Adrenal gland (tissue), 12 donors: Measurements from ENCODE around the gene DENND10. TPM values are rescaled to one million over a fixed set of nuclear protein-coding genes. Genes with fewer than 3 reads are reported as not detected.

Experiments
- DNase-seq, 7 donors: peaks; one replicate each; pipeline ENCODE4 v3.0.0-alpha.2; 2019 to 2020
- H3K27ac ChIP-seq, 5 donors: fragments of 200-600 bp; sonication (generic) in 4 of 5; 1 replicate in 3 of 5; 2 replicates in 2 of 5; pipeline versions ENCODE4 v1.5.1 to v1.8.0; 2016 to 2020; ENCODE audit warnings: mild to moderate bottlenecking in 1 of 5
- H3K27me3 ChIP-seq: fragments of 200-600 bp; 2 replicates; pipeline ENCODE4 v1.8.0; 2021
- H3K36me3 ChIP-seq, 2 donors: fragments of 200-600 bp; replicated peaks in 1 of 2; 1 replicate in 1 of 2; 2 replicates in 1 of 2; pipeline versions ENCODE4 v1.5.1 to v1.8.0; 2018 to 2022
- H3K4me1 ChIP-seq, 2 donors: fragments of 200-600 bp; replicated peaks in 1 of 2; 1 replicate in 1 of 2; 2 replicates in 1 of 2; pipeline versions ENCODE4 v1.5.1 to v1.8.0; 2018 to 2021
- H3K4me3 ChIP-seq, 4 donors: fragments of 200-600 bp; sonication (generic) in 3 of 4; one replicate each; pipeline ENCODE4 v1.5.1; 2016 to 2018
- H3K9me3 ChIP-seq, 3 donors: fragments of 200-600 bp; sonication (generic) in 1 of 3; replicated peaks in 1 of 3; 1 replicate in 2 of 3; 2 replicates in 1 of 3; pipeline versions ENCODE4 v1.5.1 to v1.8.0; 2016 to 2021
- CTCF ChIP-seq, 6 experiments: fragments of 450-650 bp in 4 of 6; fragments of 200-600 bp in 2 of 6; sonication (generic) in 1 of 6; IDR thresholded peaks; 1 replicate in 5 of 6; 2 replicates in 1 of 6; pipeline versions ENCODE4 v1.5.1 to v1.8.0; 2016 to 2021; ENCODE audit warnings: antibody characterized with exemption in 6 of 6, mild to moderate bottlenecking in 2 of 6, moderate library complexity in 1 of 6
- POLR2A ChIP-seq, 2 donors: fragments of 450-650 bp; IDR thresholded peaks; one replicate each; pipeline ENCODE4 v1.6.1; 2017; ENCODE audit warnings: antibody characterized with exemption in 2 of 2, mild to moderate bottlenecking in 2 of 2, moderate library complexity in 1 of 2
- WGBS, 4 donors: extraction: QIAGEN DNeasy Blood & Tissue Kit in 2 of 4; methylation state at CpG; one replicate each; pipeline versions ENCODE4 v1.1.5 to v1.1.7; 2013 to 2017; 5-methylcytosine and 5-hydroxymethylcytosine counted together
- intact Hi-C, 2 donors: fragments of 100-400 bp; cut with DNase I; formaldehyde crosslinking; loops; one replicate each; pipeline versions ENCODE4 v1.14.1 to v1.15.0; 2022 to 2023
- polyA plus RNA-seq, 3 donors: library from polyadenylated mRNA; stranded (reverse); fragments of 200-250 nt in 2 of 3; fragments of 350-450 nt in 1 of 3; fragmentation: Illumina TruSeq in 1 of 3; extraction: RNeasy Lipid Tissue Mini Kit (QIAGEN cat#74804) in 1 of 3; gene quantifications; one replicate each; pipeline ENCODE4 v1.2.3, GENCODE V29; 2013 to 2014
- total RNA-seq, 9 donors: library from RNA; depleted of rRNA in 4 of 9; stranded (reverse); fragments of >200 nt in 4 of 9; fragments of 120-200 nt in 1 of 9; fragmentation: NEBNext Ultra II Directional in 1 of 9; extraction: Animal tissue kit (Norgen Biotek cat#: 25700) in 1 of 9; gene quantifications; one replicate each; pipeline versions ENCODE4 v1.1.0 to v1.2.4, GENCODE V29; 2013 to 2023
- donor health status: healthy with polysubstance abuse.
- donor health status: Bipolar disorder and iron deficiency.
- donor health status: DM: yes; HTN: yes; CAD: no.
- donor health status: DM: no; HTN: no; CAD: no.
- donor health status: DM: no; HTN: no; CAD: no.
- donor health status: DM: yes; HTN: yes; CAD: no.

Gene DENND10
- total and polyA plus RNA-seq, 12 donors: 10.3 to 65.3 (median 41.9) TPM

GRCh38 chr10:119119400-119119799 lies 15.5 kb downstream of the DENND10 start:
- H3K27ac ChIP-seq: no peak overlapping the region
- WGBS, 4 donors: 88 to 100% (median 95%) methylated on average over 1 of the region's 1 CpG

GRCh38 chr10:119120413-119120867 lies 16.5 kb downstream of the DENND10 start:
- Histone ChIP-seq H3K36me3 (peaks cover 0 to 46% of the 10 kb centered on the region in 2 donors), H3K27ac (peak overlapping the region in 3 of 5 donors; percentile 46 to 54 (median 48)), H3K4me3 (no peak overlapping the region), H3K9me3 (no peaks in the 10 kb centered on the region), H3K4me1 (peaks cover 9 to 11% of the 10 kb centered on the region in 2 donors), H3K27me3 (no peaks in the 10 kb centered on the region)
- DNase-seq: peak in 3 of 7 donors; percentile 42 to 54 (median 54)
- TF ChIP-seq CTCF (IDR thresholded peaks at IDR 0.05) (no peak), POLR2A (IDR thresholded peaks at IDR 0.05) (no peak)
- 47 to 54% (median 50%) methylated on average over 4 of the region's 4 CpGs for WGBS, 4 donors
- intact Hi-C loops: no loop called here

More at GRCh38 chr10:119119400-119119799, 15.5 kb downstream of the DENND10 start:
- Histone ChIP-seq H3K9me3 (no peaks in the 10 kb centered on the region), H3K36me3 (peaks cover 0 to 41% of the 10 kb centered on the region in 2 donors), H3K4me1 (peaks cover 9 to 11% of the 10 kb centered on the region in 2 donors), H3K4me3 (no peak overlapping the region), H3K27me3 (no peaks in the 10 kb centered on the region)
- no peak for TF ChIP-seq CTCF (IDR thresholded peaks at IDR 0.05)
- no peak for TF ChIP-seq POLR2A (IDR thresholded peaks at IDR 0.05)
- intact Hi-C loops: no loop called here
- no peak for DNase-seq

GRCh38 chr10:119120875-119121274 lies 17.0 kb downstream of the DENND10 start:
- H3K4me3 ChIP-seq: no peak overlapping the region
- no peak for DNase-seq
- WGBS, 4 donors: 85 to 100% (median 97%) methylated on average over 2 of the region's 2 CpGs
- H3K27me3 ChIP-seq: no peaks in the 10 kb centered on the region
- TF ChIP-seq CTCF (IDR thresholded peaks at IDR 0.05) (no peak), POLR2A (IDR thresholded peaks at IDR 0.05) (no peak)
- H3K27ac ChIP-seq: peak overlapping the region in 2 of 5 donors; percentile 46 to 48
- H3K4me1 ChIP-seq: peaks cover 9 to 11% of the 10 kb centered on the region in 2 donors
- intact Hi-C loops: no loop called here
- H3K36me3 ChIP-seq: peaks cover 0 to 50% of the 10 kb centered on the region in 2 donors
- no peaks in the 10 kb centered on the region for H3K9me3 ChIP-seq

- Histone ChIP-seq H3K4me3 (no peak overlapping the region), H3K4me1 (peaks cover 0 to 2% of the 10 kb centered on the region in 2 donors), H3K36me3 (peaks cover 0 to 46% of the 10 kb centered on the region in 2 donors), H3K9me3 (no peaks in the 10 kb centered on the region), H3K27me3 (no peaks in the 10 kb centered on the region), H3K27ac (no peak overlapping the region)
- TF ChIP-seq CTCF (IDR thresholded peaks at IDR 0.05) (no peak), POLR2A (IDR thresholded peaks at IDR 0.05) (no peak)
- no peak for DNase-seq
- 97 to 100% (median 98%) methylated on average over 2 of the region's 2 CpGs for WGBS, 4 donors
- intact Hi-C loops: no loop called here
Observed at GRCh38 chr10:119125942-119126341, 22.0 kb downstream of the DENND10 start.
